Retina (tissue), 1 donor: Measurements from ENCODE around the gene CYP26A1.

ENCODE experiments used
- DNase-seq: peaks from one replicate; pipeline ENCODE4 v3.0.0-alpha.2; 2016

Gene CYP26A1

GRCh38 chr10:93073539-93074146 is at the start of gene CYP26A1:
Gene CYP26A1 (plus strand): TSS chr10:93073893. CDS start chr10:93073935, 42 bp downstream.
- DNase-seq, result peak; percentile 78

- no peak for DNase-seq
These were observed 47.6 kb upstream of the CYP26A1 start for GRCh38 chr10:93026072-93026471.

GRCh38 chr10:93027508-93027907 is 46.2 kb upstream of the CYP26A1 start:
- DNase-seq, result no peak

- no peak for DNase-seq
These were observed 44.8 kb upstream of the CYP26A1 start for GRCh38 chr10:93028883-93029282.

DNA sequence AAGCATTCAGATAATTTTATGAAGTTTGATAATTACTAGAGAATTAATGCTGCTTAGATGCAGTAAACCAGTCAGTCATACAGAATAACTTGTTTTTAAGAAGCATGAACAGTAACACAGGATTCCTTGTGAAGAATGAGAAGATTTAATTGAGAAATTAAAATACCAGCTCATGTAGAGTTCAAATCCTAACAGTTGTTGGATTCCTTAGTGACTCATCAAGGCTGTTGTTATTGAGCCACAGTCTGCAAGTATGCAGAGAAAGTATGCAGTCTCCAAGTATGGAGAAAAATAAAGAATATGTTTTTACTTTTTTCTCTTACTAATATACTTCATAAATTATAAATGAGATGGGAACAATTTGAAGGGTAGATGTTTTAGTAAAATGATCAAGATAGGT is 43.3 kb upstream of the CYP26A1 start:
- DNase-seq, result no peak

- DNase-seq, result no peak
These were observed 41.4 kb upstream of the CYP26A1 start for GRCh38 chr10:93032105-93032808.

DNA sequence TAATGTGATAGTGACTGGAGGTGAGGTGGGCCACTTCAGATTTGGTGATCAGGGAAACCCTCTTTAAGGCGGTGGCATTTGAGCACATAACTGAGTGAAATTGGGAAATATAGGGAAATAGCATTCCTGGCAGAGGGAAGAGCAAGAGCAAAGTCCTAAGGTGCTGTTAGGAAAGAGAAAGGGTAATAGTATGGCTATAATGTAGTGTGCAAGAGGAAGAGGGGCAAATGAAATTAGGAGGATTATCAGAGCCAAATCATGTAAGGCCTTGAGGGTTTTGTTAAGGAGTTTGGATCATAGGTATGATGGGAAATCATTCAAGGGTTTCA is 40.9 kb upstream of the CYP26A1 start:
- DNase-seq, result no peak

DNA sequence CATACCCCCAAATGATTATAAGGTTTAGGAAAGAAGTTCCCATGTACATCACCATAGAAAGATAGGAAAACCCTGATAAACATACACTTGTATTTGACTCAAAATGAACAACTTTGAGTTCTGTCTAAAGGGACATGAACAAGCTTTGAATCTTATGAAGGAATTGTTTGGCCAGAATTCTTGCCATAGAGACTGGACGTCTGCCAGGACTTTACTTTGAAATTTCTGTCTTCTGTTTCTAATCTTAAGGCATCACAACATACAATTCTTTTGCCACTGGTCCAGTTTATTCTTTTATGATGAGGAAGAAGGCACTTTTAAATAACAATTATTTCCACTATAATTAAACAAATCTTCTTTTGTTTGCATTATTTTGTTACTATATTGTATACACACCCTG is 39.3 kb upstream of the CYP26A1 start:
- DNase-seq, result no peak

DNA sequence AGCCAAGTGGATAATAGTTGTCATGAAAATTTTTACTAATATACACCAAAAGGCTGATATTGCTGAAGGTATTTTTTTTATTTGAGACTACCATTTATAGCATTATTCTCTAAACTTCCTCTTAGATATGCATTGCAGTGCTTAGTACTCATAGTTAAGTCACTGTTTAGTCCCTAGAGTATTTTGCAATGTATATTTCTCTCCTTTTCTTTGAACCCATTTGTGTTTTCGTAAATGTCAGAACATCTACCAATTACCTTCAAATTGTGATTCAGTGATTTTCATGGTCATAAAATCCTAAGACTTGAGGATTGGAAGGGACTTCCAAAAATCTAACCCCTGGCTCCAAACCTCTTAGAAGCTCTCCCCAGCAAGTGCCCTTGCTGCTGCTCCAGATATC is 34.6 kb upstream of the CYP26A1 start:
- DNase-seq, result no peak

- DNase-seq, result no peak
These were observed 34.0 kb upstream of the CYP26A1 start for GRCh38 chr10:93039721-93040120.

DNA sequence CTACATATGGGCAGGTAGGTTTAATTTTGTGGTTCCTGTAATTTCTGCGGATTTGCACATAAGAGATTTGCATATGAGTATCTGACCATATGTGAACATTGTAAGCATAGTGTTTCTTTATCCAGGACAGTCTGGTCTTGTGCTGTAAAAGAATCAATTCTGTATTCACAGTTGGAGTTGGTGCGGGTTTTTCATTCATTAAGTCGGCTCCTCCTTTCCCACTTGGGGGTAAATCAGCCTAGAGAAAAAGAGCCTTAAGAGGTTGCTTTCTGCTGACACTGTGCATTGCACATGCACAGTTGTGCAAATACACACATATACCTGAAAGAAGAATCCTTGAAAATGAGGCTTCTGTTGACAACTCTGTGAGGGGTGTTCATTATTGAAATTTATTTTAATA is 19.2 kb upstream of the CYP26A1 start:
- DNase-seq, result no peak

DNA sequence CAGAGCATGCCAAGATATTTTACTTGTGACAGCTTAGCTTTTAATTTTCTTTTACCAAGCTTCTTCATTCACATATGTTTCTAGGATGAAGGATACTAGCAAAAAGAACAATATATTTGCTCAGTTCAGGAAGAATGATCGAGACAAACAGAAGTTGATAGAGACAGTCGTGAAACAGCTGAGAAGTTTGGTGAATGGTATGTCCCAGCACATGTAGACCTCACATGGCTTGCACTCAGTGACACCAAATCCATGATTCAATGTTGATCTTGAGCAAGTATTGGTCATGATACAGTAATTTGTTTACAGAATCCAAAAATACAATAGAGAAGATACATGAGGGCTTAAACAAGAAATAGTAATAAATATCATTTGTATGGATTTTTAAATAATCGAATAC is 15.6 kb upstream of the CYP26A1 start:
- no peak for DNase-seq

GRCh38 chr10:93059975-93060886 is 13.5 kb upstream of the CYP26A1 start, which contains the start of gene CYP26C1:
Gene CYP26C1 (plus strand): TSS chr10:93060798. CDS start chr10:93061264, 466 bp downstream.
- peak; percentile 41 for DNase-seq

- DNase-seq, result peak; percentile 52
These were observed 12.7 kb upstream of the CYP26A1 start for GRCh38 chr10:93060887-93061593.

DNA sequence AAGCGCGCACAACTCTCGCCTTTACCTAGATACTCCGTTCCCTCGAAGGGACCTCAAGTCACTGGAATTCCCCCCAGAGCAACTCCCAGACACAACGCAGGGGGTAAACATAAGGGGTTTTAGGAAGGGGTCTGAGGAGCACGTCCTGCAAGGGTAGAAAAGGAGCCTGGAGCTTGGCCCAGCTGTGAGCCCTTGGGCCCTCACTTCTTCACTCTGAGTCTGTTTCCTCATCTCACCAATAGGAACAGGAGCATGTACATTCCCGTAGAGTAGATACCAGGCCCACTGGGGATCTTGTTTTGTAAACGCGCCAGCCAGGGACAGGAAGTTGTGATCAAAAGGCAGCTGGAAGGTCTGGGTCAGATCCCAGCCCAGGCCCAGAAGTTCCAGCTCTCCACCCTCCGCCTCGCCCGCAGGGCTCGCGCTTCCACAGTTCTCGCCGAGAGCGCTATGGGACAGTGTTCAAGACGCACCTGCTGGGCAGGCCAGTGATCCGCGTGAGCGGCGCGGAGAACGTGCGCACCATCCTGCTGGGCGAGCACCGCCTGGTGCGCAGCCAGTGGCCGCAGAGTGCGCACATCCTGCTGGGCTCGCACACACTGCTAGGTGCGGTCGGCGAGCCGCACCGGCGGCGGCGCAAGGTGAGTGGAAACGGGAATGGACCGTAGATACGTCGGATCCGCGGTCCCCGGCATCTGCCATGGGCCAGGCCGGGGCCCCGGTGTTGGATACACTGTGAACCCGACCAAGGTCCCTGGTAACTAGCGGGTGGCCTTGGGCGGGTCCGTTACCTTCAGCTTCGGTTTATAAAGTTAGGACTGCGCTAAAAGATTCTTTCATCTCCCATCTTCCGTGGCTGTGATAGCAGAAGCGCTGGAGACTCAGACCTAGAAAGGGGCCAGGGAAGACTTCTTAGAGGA is 11.8 kb upstream of the CYP26A1 start:
- peak; percentile 49 for DNase-seq

DNA sequence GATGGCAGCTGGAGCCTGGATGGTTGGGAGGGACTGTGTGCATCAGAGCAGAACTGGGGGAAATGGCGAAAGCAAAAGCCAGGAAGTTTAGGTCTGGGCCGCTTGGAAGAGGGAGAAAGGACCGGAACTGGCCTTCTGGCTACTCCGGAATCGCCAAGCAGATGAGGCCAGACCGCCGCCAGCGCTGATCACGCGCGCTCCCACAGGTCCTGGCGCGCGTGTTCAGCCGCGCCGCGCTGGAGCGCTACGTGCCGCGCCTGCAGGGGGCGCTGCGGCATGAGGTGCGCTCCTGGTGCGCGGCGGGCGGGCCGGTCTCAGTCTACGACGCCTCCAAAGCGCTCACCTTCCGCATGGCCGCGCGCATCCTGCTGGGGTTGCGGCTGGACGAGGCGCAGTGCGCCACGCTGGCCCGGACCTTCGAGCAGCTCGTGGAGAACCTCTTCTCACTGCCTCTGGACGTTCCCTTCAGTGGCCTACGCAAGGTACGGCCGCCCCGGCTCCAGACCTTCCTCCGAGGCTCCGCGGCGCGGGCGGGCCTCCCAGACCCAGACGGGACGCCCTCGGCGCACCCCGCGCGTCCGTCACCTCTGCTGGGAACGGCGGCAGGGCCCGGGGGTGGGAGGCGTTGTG is 11.1 kb upstream of the CYP26A1 start:
- peak; percentile 82 for DNase-seq

GRCh38 chr10:93063144-93063976 is 10.3 kb upstream of the CYP26A1 start:
- no peak for DNase-seq

GRCh38 chr10:93063977-93064660 is 9.6 kb upstream of the CYP26A1 start:
- DNase-seq, result no peak

DNA sequence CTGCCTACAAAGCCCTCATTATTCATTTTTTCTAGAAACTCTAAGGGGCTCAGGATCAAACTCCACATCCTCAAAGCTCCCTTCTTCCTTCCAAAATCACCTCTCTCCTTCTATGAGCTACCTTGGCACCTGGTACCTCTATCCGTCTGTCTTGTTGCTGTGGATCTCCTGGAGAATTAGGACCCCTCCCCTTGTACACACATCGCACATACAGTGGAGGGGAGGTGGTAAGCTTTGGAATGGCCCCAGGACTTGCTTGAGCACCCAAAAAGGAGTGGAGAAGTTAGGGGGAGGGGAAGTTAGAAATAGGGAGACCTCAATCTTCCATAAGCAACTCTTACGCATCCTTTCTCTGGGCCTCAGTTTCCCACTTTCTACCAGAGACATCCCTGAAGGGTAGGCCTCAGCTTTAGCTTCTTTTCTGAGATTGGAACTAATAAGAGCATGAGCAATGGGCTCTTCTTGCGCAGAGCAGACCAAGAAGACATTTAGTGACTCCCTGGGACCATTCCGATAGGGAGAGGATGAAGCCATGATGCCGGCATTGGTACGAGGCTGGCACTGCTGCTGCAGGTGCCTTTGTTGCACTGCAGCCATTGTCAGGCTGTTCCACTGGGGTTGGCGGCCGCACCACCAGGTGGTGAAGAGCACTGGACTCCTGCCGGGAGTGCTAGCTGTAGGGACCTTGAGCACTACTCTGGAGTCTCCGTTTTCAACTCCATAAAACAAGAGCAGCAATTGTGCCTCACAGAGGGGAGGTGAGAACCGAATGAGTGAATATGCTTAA is 8.6 kb upstream of the CYP26A1 start:
- DNase-seq, result no peak
